NCI-H1436 treated with DMSO at 0.1 percent for 48 hours (cell line): ENCODE results near the gene ZDHHC12.

Experiments
- DNase-seq: peaks from one replicate; lab custom pipeline; 2025; lab: John Stamatoyannopoulos, UW

ZDHHC12 gene, protein sequence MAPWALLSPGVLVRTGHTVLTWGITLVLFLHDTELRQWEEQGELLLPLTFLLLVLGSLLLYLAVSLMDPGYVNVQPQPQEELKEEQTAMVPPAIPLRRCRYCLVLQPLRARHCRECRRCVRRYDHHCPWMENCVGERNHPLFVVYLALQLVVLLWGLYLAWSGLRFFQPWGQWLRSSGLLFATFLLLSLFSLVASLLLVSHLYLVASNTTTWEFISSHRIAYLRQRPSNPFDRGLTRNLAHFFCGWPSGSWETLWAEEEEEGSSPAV

DNA sequence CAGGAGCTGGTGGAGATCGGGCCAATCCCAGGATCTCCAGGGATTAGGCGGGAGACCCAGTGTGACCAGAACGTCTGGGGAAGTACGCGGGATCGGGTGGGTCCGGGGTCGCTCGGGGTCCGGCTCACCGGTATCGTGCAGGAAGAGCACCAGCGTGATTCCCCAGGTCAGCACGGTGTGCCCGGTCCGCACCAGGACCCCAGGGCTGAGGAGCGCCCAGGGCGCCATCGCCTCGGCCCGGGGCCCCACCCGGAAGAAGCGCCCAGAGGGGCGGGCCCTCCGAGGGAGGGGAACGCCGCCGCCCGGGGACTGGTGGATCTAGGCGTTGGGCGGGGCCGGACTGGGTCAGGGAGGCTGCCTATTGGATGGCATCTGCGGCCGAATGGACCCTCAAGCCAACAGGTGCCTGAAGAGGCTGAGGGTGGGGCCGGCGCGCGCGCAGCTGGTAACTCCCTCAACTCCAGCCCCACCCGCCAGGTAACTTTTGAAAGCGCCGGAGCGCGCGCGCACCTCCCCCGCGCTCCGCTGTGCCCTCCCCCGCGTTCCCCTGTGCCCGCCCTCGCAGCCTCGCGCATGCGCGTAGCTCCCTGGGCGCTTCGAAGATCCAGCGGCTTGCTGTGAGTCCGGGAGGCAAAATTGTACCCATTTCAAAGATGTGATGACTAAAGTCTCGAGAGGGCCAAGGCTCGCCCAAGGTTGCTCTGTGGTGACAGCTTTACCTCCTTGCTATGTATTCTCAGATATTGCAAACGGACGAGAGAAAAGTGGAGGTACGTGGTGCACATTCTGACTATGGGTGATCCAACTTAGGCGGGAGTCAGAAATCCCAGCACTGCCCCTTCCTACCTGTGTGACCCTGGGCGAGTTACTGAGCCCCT is at the start of gene ZDHHC12:
ZDHHC12 (minus strand) TSS at position 262 of the 878 bp plus-strand sequence; CDS start at position 228, 34 bp downstream.
- peak; percentile 96 for DNase-seq

DNA sequence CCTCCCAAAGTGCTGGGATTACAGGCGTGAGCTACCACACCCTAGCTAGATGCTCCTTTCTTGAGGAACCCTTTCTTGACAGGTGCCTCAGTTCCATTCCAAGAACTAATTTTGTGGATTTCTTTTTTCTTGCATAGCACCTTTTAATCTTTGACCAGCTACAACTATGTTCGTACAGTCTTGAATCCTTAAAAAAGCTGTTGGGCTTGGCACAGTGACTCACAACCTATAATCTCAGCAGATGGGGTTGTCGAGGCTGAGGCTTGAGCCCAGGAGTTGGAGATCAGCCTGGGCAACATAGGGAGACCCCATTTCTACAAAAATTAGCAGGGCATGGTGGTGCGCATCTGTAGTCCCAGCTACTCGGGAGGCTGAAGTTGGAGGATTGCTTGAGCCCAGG is 49.1 kb upstream of the ZDHHC12 start:
- no peak for DNase-seq

DNA sequence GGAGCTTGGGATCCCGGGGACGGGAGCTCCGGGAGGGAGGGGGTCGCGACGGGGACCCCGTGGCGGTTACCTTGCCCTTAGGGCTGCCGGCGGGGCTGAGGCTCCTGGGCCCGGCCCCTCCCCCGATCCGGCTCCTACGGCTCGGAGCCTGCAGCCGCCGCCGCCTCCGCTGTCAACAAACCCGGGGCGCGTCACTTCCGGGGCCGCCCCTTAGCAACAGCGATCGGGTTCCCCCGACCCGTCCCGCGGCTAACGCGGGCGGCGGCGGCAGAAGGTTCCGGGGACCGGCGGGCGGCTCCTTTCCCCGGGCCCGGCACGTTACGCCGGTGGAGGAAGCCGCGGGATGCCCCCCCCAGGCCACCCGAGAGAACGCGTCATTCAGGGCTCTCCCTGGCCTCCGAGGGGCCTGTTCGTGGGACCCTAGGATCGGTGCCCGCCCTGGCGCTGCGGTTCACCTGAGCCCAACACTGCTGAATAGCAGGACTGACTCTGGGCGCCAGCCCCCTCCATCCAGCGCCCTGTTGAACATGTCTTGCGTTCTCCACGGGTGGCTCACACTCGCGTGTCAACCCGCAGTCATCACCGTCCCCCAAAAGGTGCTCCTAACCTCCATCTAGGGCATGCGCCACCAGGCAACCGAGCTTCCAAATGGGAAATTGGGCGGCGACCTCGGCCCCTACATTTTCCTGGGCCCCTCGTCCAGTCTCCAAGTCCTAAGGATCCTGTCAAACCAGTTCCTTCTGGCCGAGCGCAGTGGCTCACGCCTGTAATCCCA is 48.0 kb upstream of the ZDHHC12 start, which contains the start of gene ZER1:
ZER1 (minus strand) TSS at position 183 of the 775 bp plus-strand sequence. CDS start 16,362 bp downstream, outside the sequence.
- peak; percentile 16 for DNase-seq

DNA sequence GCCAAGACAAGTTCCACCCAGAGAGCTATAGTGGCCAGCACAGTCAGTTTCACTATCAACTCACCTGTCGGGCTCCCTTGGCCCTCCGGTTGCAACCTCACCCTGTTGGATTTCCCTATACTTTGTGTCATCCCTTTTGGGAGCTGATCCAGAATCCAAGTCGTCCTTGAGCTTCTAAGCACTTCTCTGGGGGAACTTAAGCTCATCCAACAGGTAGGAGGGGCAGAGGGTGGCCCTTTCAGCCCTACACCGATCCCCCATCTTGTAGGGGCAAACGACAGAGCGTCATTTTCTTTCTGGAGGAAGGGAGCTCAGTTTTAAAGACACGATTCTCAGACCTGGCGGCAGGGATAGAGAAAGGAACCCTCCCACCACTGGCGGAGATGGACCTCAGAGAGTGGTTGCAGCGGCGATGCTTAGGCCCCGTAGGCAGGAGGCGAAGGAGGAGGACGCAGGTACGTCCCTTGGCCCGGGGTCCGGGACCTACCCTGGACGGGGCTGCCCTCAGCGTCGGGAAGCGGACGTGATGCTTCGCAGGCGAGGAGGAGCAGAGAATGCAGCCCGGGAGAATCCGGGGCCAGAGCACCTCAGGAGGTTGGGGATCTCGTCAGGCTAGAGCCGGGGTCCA is 47.3 kb upstream of the ZDHHC12 start:
- no peak for DNase-seq

DNA sequence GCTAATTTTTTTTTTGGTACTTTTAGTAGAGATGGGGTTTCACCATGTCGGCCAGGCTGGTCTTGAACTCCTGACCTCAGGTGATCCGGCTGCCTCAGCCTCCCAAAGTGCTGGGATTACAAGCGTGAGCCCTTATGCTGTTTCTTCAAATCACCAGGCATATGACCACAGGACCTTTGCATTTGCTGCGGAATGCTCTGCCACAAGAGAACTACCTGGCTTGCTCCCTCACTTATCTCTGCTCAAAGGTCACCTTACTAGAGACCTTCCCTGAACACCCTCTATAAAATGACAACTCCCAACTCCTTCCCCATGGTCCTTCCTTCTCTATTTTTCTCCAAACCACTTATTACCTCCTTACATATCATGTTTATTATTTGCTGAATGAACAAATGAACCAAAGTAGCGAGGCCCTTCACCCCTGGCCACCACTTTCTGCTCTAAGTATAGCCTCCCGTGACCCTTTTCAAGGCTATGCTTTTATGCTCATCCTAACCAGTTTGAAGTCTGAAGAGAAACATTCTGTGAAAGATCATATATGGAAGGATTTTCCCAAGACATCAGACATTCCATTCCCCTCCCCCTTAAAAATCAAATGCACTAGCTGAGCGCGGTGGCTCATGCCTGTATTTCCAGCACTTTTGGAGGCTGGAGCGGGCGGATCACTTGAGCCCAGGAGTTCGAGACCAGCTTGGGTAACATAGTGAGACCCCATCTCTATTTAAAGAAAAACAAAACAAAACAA is 46.5 kb upstream of the ZDHHC12 start:
- no peak for DNase-seq

DNA sequence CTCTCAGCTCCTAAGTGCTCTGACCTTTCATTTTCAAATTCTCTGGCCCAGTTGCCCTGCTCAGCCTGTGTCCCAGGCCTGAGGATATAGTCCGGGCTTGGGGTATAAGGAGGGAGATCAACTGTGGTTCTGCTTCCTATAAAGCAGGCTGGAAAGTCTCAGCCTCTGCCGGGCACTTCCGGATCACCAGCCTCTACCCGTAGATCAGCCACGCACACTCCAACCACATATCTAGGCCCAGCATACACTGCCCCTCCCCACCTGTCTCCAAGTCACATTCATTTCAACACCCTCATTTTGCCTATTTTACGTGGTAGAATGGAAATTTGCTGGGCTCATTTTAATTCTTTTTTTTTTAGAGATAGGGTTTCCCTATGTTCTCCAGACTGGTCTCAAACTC is 44.7 kb upstream of the ZDHHC12 start:
- no peak for DNase-seq

DNA sequence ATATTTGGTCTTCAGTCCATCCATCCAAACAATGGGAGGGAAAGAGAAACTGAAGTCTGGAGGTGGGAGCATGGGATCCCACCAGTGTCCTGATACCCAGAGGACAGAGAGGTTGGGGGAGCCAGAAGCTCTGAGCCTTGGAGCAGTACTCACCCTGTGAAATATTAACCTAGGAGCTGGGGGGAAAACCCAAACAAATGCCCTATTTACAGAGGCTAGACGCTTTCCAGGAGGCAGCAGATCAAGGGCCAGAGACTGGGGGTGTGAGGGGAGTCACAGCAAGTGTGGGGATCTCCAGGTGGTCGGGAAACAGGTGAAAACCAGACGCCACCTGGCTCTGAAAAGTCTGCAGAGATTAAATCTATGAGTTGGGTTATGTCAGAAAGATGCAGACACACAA is 41.6 kb upstream of the ZDHHC12 start:
- no peak for DNase-seq

DNA sequence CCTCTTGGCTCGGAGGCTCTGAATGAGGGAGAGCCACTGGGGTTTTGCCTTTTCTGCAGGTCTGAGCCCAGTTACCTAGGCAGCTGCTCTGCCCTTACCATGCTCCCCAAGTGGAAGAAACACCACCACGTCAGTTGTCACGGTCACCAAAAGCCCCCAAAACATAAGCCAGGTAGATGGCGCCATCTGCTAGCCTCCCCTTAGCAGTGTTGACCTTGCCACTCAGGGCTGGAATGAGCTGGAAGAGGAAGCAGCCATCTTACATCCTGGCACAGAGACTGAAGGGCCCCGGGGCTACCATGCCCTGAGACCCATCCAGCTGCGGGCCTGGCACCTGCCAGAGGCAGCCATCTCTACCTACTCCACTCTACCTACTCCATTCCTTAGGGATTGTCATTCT is 40.4 kb upstream of the ZDHHC12 start:
- no peak for DNase-seq

DNA sequence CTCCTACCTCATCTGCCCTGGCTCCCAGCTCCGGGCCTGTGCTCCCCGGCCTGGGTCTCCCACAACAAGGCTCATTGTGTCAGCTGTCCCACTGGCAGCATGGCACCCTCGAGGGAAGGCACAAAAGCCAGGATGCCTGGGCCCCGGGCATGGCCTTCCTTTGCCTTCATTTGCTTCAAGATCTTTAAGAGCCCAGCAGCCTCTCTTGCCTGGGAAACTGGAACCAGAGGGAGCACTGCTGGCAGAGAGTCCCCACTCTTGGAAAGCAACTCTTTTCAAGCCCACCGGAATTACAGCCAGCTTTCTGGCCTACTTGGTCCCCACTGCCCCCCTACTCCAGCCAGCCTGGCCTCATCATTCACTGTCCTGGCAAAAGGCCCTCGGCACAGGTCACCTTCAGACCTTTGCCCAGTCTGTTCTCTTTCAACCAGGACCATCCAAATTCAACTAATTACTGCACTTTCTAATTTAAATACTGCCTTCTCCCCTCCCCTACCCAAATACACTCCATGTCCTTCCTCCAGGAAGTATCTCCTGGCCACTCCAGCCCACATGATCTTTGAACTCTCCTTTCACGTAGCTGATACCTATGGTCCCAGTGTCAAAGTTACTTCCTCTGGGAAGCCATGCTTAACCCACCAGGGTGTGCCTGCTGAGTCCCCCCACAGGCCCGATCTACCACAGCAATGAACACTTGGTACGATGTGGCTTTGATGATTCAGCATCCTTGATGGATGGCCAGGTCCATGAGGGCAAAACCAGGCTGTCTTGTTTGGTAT is 38.9 kb upstream of the ZDHHC12 start:
- no peak for DNase-seq

DNA sequence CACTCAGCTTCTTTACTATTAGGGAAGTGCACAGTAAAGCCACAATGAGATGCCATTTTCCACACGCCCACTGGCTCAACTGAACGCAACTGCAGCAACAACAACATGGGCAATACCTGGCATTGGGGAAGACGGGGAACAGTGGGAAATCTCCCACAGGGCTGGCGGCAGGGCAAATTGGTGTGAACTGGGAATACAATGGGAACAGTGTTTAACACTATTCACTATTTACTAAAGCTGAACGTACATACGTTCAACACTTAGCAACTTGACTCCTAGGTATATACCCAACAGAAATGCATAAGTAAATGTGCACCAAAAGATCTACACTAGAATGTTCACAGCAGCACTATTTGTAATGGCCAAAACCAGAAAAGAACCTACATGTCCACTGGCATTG is 33.7 kb upstream of the ZDHHC12 start:
- no peak for DNase-seq

DNA sequence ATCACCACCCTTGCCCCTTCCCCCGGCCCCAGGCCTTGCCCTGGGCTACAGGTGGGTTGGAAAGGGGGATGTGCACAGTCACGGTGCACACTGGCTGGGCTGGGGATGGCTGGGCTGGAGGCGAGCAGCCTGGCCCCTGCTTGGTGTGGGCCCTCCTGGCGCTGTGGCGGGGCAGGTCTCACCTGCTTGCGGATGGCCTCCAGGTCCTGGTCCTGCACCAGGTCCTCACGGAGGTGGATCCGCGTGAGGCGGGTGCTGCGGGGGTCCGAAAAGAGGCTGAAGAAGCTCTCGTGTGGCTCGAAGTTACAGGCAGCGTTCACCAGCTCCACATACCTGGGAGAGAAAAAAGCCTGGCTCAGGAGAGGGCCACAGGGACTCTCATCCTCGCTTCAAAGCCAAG is 29.7 kb upstream of the ZDHHC12 start:
- no peak for DNase-seq

DNA sequence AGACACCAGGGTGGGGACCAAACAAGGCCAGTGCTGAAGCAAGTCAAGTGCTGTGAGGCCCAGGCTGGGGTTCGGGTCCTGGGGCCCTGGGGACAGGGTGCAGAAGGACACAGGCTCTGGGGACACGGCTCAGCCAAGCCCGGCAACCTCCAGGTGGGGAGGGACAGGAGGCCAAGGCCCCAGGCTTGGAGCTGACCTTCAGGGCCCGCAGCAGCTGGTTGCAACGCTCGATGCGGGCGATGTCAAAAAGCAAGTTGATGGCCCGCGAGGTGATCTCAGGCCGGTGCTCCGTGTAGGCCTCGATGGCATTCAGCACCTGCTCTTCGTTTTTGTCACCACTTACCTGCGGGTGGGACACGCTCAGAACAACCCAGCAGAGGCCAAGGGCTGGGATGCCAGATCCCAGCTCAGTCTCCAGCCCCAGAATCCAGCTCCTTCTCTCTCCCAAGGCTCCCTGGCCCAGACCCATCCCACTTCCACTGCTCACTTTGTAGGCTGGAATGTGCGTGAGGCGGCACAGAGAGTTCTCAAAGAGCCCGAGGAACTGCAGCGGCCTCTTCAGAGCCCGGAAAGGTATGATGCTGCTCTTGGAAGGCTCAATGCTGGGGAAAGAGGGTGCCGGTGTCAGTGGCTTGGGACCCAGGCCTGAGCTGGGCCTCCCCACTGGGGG is 27.1 kb upstream of the ZDHHC12 start:
- DNase-seq, result no peak

DNA sequence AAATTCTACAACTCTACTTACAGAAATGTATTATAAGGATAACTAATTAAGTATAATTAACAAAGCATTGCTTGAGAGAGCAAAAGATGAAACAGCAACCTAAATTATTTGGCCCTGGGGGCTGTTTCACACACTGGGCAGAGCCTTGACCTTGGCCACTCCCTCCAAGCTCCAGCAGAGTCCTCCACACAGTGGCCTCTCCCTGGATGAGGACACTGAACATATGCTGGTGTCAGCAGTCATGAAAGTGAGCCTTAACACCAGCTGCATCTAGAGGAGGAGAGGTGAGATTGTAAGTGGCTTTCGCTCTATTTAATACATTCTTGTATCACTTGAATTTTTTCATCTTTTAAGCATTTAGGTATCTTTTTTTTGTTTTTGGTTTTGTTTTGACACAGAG is 23.3 kb upstream of the ZDHHC12 start:
- DNase-seq, result no peak

DNA sequence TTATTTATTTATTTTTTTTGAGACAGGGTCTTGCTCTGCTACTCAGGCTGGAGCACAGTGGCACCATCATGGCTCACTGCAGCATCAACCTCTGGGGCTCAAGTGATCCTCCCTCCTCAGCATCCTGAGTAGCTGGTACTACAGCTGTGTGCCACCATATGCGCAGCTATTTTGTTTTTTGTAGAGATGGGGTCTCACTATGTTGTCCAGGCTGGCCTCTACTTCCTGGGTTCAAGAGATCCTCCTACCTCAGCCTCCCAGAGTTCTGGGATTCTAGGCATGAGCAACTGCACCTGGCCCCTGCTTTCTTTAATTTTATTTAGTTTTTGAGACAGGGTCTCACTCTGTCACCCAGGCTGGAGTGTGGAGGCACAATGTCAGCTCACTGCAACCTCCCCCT is 19.5 kb upstream of the ZDHHC12 start:
- DNase-seq, result no peak

DNA sequence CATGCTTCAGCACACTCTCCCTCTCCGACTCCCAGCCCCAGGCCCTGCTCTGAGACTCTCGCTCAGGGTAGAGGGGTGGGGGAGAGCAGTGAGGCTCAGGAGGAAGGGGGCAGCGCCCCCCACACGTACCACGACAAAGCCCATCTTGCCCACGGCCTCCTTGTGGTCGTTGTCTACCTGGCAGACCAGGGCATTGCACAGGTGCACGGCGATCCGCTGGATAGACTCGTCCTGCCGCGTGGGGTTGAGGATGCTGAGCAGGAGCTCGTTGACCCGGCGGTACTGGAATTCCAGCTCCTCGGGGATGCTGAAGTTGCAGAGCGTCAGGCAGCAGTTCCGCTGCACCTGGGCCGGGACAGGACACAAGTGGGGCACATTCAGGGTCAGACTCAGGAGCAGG is 18.5 kb upstream of the ZDHHC12 start:
- no peak for DNase-seq

DNA sequence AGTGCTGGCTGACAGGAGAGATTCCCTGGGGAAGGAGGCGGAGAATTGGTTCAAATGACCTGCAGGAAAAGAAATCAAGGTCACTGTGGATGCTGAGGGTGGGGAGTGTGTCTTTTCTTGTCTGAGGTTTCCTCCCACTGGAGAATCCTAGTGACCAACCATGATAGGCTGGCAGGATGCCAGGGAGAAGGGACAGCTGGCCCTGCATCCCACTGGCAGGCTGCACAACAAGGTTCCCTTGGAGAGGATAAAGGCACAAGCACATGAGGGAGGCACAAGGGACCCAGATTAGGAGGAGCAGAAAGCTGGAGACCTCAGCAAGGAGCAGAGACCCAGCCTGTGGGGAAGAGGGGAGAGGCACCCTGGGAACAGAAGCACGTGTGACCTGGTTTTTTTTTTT is 11.4 kb upstream of the ZDHHC12 start:
- no peak for DNase-seq

DNA sequence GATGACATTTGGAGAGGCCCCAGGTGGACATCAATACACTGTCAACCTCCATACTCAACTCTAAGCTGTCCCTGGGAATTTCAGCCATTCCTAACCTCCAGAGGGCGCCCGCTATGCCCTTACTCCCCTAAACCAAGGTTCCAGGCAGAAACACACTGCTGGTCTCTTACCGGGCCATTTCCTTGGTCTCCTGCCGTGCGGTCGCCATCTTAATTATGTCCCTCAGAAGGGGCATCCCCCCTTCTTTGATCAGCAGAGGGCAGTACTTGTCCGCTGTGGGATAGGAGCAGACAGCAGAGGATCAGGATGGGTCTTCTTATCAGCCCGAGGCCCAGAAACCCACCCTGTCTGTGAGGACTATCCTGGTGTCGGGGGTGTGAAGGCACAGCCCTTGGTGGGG is 9.3 kb upstream of the ZDHHC12 start:
- DNase-seq, result no peak

DNA sequence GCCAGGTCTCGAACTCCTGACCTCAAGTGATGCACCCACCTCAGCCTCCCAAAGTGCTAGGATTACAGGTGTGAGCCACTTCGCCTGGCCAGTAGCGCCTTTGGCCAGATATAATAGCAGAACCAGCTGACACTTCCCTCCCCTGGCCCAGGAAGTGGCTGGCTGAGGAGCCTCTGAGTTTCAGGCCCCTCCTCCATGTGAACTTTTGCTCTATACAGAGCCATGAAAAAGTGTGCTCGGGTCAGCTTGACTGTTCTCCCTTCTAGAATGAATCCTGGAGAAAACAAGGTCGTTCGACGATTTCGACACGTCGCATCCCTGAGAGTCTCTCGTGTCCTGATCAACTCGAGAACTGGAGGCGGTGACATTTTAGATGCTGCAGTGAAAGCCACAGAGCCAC is 8.6 kb upstream of the ZDHHC12 start:
- DNase-seq, result no peak

DNA sequence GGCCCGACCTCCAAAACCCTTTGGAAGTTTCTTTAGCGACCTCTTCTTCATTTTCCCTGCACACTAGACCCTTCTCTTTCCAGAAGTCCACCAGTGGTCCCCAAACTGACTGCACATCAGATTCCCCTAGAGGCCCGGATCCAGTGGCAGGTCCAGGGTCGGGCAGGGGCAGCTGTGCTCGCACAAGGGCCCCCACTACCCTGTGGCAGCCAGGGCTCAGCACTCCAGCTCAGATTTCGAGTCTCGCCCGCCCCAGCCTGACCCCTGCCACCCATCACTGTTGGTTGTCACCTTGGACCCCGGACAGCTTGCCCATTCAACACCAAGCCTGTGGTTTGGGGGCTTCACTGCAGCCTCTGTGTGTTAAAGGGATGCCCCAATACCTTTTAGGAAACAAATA is 7.8 kb upstream of the ZDHHC12 start:
- no peak for DNase-seq

DNA sequence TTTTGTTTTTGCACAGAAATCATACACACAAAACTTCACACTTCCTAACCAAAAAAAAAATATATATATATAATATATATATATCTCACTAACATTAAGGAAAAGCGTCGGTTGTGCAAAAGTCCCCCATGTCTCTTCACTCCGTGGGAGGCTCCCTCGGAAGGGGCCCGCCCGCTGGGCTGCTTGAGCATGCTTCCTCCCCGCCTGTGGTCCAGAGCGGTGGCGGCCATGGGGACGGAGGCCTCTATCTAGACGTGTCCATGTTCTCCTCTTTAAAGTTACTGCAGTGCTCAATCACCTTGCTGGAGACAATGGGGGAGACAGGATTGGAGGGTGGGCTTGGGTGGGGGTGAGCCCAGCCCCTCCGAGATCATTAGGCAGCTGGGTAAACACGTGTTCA is 7.2 kb upstream of the ZDHHC12 start:
- DNase-seq, result no peak
